GM21825 (cell line): ENCODE data around the gene SDF2L1.
"Not testable (repeated sequence)": the region's sequence is repeated elsewhere in the genome, so short reads cannot be mapped to it uniquely, and the experiment has no call there.

Experiments
- ATAC-seq: cut with Tn5 transposase; IDR thresholded peaks from one replicate; pipeline ENCODE4 v1.9.1; 2021; ENCODE audit warnings: mild to moderate bottlenecking, moderate library complexity; ENCODE audit not compliant: unreplicated experiment

SDF2L1 gene

DNA sequence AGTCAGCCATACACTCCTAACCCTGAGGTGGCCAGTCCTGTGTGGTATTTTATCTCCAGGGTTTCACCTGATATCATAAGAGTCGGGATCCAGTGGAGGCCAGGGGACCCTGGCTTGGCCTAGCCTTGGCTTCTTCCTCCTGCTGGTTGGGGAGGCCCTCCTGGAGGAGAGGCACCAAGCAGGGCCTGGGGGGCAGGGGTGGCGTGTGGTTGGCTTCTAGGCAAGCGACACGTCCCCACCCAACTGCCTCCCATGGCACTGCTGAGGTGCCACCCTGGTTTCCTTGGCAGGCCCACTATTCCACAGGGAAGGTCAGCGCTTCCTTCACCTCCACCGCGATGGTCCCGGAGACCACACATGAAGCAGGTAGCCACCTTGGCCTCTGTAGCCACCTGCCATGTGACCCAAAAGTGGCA is 44.1 kb downstream of the SDF2L1 start:
- ATAC-seq: no peak

DNA sequence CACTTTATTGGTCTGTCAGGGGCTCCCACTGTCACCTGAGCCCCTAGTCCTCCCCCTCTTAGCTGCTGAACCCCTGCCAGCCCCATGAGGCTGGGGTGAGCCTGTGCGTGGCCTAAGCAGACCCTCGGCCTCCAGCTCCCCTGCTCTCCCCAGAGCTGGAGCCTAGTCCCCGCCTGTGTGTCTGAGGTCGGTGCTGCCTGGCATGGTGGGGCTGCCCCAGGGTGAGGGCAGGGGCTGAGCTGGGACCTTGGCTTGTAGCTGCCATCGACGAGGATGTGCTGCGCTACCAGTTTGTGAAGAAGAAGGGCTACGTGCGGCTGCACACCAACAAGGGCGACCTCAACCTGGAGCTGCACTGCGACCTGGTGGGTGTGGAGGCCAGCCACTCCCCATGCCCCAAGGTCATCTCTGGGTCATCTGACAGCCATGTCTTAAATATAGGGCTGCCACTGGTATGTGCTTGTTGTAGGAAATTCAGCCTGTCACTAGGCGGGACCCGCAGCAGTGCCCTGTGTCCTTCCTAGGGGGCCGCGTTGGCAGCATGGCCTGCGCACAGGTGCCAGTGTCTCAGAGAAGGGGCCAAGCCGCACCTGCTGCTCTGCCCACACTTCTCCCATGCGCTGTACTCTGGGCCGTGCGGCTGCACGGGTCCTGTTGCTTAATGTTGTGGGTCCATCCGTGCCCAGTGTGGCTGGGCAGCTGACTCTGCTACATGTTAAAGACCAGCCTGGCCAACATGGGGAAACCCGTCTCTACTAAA is 44.7 kb downstream of the SDF2L1 start:
- no peak for ATAC-seq

DNA sequence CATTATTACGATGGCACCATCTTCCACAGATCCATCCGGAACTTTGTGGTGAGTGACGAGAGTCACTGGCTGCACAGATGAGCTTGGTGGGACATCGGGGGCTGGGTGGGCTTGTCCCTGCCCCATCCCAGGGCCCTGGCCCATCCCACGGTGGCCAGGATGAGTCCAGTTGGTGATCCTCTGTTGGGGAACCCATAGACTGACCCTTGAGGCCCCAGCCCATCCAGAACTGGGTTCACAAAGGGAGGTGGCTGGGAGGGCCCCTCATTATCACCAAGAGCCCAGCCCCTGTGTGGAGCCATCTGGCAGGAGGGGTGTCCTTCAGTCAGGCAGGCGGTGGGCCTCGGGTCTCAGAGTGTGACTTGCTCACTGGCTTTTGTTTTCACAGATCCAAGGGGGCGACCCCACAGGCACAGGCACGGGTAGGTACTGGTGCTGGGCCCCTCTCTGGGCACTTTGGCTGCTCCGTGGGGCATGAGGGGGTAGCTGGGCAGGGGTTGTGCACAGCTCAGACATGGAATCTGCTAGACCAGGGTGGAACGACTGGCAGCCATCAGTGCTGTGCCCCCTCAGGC is 45.7 kb downstream of the SDF2L1 start:
- no peak for ATAC-seq

DNA sequence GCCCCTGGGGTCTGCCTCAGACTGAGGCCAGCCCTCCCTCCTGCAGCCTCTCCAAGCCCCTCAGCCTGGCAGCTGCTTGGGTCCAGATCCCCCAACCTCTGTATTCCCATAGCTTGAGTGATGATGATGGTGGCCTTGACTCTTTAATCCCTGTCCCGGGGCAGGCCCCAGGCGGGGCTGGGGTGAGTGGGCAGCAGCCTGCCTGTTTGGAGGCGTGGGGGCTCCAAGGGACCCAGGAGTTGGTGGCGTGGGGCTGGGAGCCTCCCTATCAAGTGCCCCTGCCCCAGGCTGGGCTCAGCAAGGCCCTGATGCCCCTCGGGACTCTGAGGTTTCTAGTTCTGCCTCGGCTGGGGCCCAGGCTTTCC is 46.2 kb downstream of the SDF2L1 start:
- ATAC-seq: no peak

DNA sequence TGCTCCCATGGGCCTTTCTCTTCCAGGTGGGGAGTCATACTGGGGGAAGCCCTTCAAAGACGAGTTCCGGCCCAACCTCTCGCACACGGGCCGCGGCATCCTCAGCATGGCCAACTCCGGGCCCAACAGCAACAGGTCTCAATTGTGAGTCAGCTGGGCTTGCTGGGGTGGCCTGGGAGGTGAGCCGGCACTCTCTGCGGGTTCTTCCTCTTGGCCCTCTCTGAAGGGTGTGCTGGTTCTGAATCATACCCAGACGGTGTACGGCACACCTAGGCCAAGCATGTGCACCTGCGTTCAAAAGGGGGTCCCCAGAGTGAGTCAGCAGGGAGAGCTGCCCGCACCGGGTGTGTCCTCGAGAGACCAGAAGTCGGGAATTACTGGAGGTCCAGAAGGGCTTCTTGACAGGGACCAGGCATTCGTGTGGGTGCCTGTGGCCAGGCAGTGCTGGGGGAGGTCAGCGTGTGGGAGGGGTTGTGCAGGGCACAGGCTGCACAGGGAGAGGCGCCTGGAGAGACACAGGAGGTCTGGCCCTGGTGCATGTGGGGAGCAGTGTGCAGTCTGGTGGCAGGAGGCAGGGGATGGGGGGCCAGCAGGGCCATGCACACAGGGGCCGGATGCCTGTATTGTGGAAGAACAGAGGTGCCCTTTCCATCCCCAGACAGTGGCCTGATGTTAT is 46.7 kb downstream of the SDF2L1 start:
- no peak for ATAC-seq

DNA sequence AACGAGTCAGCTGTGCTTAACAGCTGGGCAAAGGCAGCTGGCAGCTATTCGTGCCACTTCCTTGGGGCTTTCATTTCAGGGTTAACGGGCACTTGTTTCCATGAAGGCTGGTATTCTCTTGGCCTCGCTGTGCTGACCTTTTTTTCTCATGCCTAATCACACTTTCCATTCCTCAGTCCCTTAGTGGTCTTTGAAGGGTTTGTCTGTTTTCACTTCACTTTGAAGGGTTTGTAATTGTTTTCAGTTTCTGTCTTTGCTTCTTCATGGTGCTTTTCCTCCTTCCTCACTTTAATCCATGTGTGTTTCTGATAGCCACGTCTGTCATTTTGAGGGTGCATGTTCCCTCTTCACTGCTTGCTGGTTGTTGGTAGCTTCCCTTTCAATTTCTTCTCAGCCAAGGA is 48.3 kb downstream of the SDF2L1 start:
- ATAC-seq: no peak

DNA sequence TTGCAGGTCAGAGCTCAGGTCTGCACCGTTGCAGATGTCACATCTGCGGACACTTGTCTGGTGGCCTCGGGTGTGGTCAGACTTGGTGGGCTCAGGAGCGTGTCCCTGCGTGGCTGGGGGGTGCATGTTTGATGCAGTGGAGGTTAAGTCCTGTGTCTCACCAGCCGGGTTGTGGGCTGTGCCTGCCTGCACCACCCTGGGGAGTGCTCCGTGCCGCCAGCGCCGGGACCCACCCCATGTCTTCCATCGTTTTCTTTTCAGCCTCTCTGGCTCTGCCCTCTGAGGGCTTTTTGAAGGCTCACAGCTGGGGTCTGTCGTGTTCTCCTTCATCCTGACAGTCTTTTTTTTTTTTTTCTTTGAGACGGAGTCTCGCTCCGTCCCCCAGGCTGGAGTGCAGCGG is 49.7 kb downstream of the SDF2L1 start:
- ATAC-seq: no peak

DNA sequence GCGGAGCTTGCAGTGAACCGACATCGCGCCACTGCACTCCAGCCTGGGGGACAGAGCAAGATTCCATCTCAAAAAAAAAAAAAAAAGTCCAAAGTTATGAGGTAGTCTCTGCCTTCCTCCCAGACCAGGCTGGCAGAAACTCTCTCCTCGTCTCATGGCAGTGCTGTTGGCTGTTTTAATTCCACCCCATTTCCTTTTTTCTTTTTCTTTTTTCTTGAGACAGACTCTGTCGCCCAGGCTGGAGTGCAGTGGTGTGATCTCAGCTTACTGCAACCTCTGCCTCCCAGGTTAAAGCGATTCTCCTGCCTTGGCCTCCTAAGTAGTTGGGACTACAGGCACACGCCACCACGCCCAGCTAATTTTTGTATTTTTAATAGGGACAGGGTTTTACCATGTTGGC is 50.8 kb downstream of the SDF2L1 start:
- ATAC-seq: not testable (repeated sequence)

DNA sequence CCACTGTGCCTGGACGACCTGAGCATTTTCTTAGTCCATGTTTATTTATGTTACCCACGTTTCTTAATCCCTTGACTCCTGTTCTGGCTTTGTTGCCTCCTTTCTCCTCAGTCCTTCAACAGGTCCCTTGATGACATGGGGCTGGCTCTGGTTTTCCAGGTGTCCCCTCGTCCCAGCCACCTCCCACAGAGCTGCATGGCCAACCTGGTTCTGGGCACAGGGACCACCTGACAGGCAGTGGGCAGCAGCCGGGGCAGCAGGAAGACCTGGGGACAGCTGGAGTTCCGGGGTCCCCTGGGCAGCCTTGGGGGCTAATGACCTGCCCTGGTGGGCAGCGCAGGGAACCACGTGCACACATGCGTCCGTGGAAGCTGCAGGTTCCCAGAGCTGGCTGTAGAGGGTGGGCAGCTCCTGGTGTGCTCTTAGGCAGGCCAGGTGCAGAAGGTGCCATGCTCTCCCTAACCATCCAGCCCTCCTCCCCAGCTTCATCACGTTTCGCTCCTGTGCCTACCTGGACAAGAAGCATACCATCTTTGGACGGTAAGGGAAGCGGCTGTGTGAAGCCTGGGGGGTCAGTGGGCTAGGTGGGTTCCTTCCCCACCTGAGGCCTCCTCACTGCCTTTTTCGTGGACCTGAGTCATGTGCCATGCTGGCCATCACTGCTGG is 51.4 kb downstream of the SDF2L1 start:
- ATAC-seq: no peak
